Activated gamma-delta T cell (primary cell): ENCODE measurements around the gene OTOP3.
"Not testable (repeated sequence)": the region's sequence is repeated elsewhere in the genome, so short reads cannot be mapped to it uniquely, and the experiment has no call there.

Experiments used
- DNase-seq: peaks from one replicate; lab custom pipeline; 2025; lab: John Stamatoyannopoulos, UW
- total RNA-seq, 2 donors: gene quantifications; one replicate each; lab custom pipeline; 2026; lab: John Stamatoyannopoulos, UW

Gene OTOP3
- total RNA-seq, result 0 reads per million in 2 donors

GRCh38 chr17:74935585-74936469, at the start of gene OTOP3:
TSS of gene OTOP3 (plus strand) at chr17:74935898. CDS start at chr17:74935922, 24 bp downstream.
- no peak for DNase-seq

- DNase-seq, result no peak
Measured at GRCh38 chr17:74888469-74888868, 47.2 kb upstream of the OTOP3 start.

- DNase-seq, result no peak
Measured at GRCh38 chr17:74890554-74890953, 45.1 kb upstream of the OTOP3 start.

GRCh38 chr17:74892013-74892841, 43.5 kb upstream of the OTOP3 start:
- no peak for DNase-seq

- no peak for DNase-seq
Measured at GRCh38 chr17:74892974-74893911, 42.5 kb upstream of the OTOP3 start, which contains the start of gene FADS6. TSS of gene FADS6 (minus strand) at chr17:74893633. CDS start at chr17:74893595, 38 bp downstream.

GRCh38 chr17:74893936-74894671, 41.6 kb upstream of the OTOP3 start:
- DNase-seq, result no peak

- no peak for DNase-seq
Measured at GRCh38 chr17:74898376-74898946, 37.2 kb upstream of the OTOP3 start.

GRCh38 chr17:74900208-74900607, 35.5 kb upstream of the OTOP3 start:
- DNase-seq, result no peak

- no peak for DNase-seq
Measured at GRCh38 chr17:74901353-74902135, 34.2 kb upstream of the OTOP3 start.

- DNase-seq, result no peak
Measured at GRCh38 chr17:74903034-74903433, 32.7 kb upstream of the OTOP3 start.

GRCh38 chr17:74903671-74904070, 32.0 kb upstream of the OTOP3 start:
- no peak for DNase-seq

- DNase-seq, result no peak
Measured at GRCh38 chr17:74904687-74905409, 30.9 kb upstream of the OTOP3 start.

- not testable (repeated sequence) for DNase-seq
Measured at GRCh38 chr17:74906214-74906793, 29.4 kb upstream of the OTOP3 start.

GRCh38 chr17:74907012-74907411, 28.7 kb upstream of the OTOP3 start:
- DNase-seq, result no peak

- not testable (repeated sequence) for DNase-seq
Measured at GRCh38 chr17:74909097-74909496, 26.6 kb upstream of the OTOP3 start.

GRCh38 chr17:74911423-74911822, 24.3 kb upstream of the OTOP3 start:
- DNase-seq, result not testable (repeated sequence)

GRCh38 chr17:74916136-74916850, 19.4 kb upstream of the OTOP3 start:
- DNase-seq, result no peak

- DNase-seq, result no peak
Measured at GRCh38 chr17:74916851-74917199, 18.9 kb upstream of the OTOP3 start.
